Ascending aorta (tissue), 2 donors: ENCODE results near the gene RRP8. TPM values are rescaled to one million over a fixed set of nuclear protein-coding genes. Genes with fewer than 3 reads are reported as not detected.
A peak's percentile ranks its signal among the peaks of the same experiment; 100 is the strongest.

Experiments used
- DNase-seq, 2 donors: peaks; one replicate each; pipeline ENCODE4 v3.0.0-alpha.2; 2019; ENCODE audit warnings: low spot score in 2 of 2
- H3K27ac ChIP-seq, 2 donors: fragments of 200-600 bp; sonication (generic); one replicate each; pipeline ENCODE4 v1.5.1; 2016 to 2017; ENCODE audit warnings: mild to moderate bottlenecking in 1 of 2
- H3K27me3 ChIP-seq: fragments of 200-600 bp; sonication (generic); one replicate; pipeline ENCODE4 v1.5.1; 2017
- H3K36me3 ChIP-seq, 2 donors: fragments of 200-600 bp; sonication (generic); one replicate each; pipeline ENCODE4 v1.5.1; 2016
- H3K4me1 ChIP-seq, 2 donors: fragments of 200-600 bp; sonication (generic); one replicate each; pipeline ENCODE4 v1.5.1; 2016 to 2017; ENCODE audit warnings: mild to moderate bottlenecking in 1 of 2
- H3K4me3 ChIP-seq, 2 donors: fragments of 200-600 bp; sonication (generic); one replicate each; pipeline ENCODE4 v1.5.1; 2016 to 2017; ENCODE audit warnings: mild to moderate bottlenecking in 1 of 2
- H3K9me3 ChIP-seq, 2 donors: fragments of 200-600 bp; sonication (generic); one replicate each; pipeline ENCODE4 v1.5.1; 2016
- CTCF ChIP-seq, 3 experiments: fragments of 200-600 bp in 2 of 3; fragments of 450-650 bp in 1 of 3; sonication (generic) in 2 of 3; IDR thresholded peaks; one replicate each; pipeline ENCODE4 v1.5.1; 2016 to 2019; ENCODE audit warnings: antibody characterized with exemption in 3 of 3, mild to moderate bottlenecking in 1 of 3, moderate library complexity in 1 of 3
- intact Hi-C: fragments of 100-400 bp; cut with DNase I; formaldehyde crosslinking; loops from one replicate; pipeline ENCODE4 v1.15.1; 2023
- total RNA-seq: library from RNA; depleted of rRNA; stranded (reverse); fragments of >200 nt; gene quantifications from one replicate; pipeline ENCODE4 v1.1.0, GENCODE V29; 2016

Gene RRP8
- total RNA-seq, 1 donor from 2014 or later, result 9.2 TPM

- Histone ChIP-seq H3K27me3 (no peaks in the 10 kb centered on the region), H3K4me3 (no peak overlapping the region), H3K36me3 (no peaks in the 10 kb centered on the region), H3K27ac (peak overlapping the region; percentile 78 to 82), H3K9me3 (no peaks in the 10 kb centered on the region), H3K4me1 (peaks cover 14 to 26% of the 10 kb centered on the region in 2 donors)
- peak in 1 of 2 donors; percentile 54 for DNase-seq
- intact Hi-C loops, result no loop called here
- TF ChIP-seq CTCF (IDR thresholded peaks at IDR 0.05), result no peak
These were observed 45.1 kb upstream of the RRP8 start for GRCh38 chr11:6648501-6648900.

GRCh38 chr11:6647836-6648235 is 44.4 kb upstream of the RRP8 start:
- H3K36me3 ChIP-seq, result no peaks in the 10 kb centered on the region
- peak overlapping the region; percentile 78 to 82 for H3K27ac ChIP-seq
- H3K27me3 ChIP-seq, result no peaks in the 10 kb centered on the region
- no peak for TF ChIP-seq CTCF (IDR thresholded peaks at IDR 0.05)
- H3K9me3 ChIP-seq, result no peaks in the 10 kb centered on the region
- DNase-seq, result peak in 1 of 2 donors; percentile 54
- intact Hi-C loops, result no loop called here
- no peak overlapping the region for H3K4me3 ChIP-seq
- H3K4me1 ChIP-seq, result peaks cover 14 to 26% of the 10 kb centered on the region in 2 donors

- intact Hi-C loops, result no loop called here
- Histone ChIP-seq H3K9me3 (no peaks in the 10 kb centered on the region), H3K4me1 (peaks cover 14 to 26% of the 10 kb centered on the region in 2 donors), H3K27ac (peak overlapping the region; percentile 78 to 82), H3K4me3 (peak overlapping the region in 1 of 2 donors; percentile 25), H3K27me3 (no peaks in the 10 kb centered on the region), H3K36me3 (no peaks in the 10 kb centered on the region)
- DNase-seq, result peak in 1 of 2 donors; percentile 68
- no peak for TF ChIP-seq CTCF (IDR thresholded peaks at IDR 0.05)
These were observed 43.7 kb upstream of the RRP8 start for GRCh38 chr11:6646918-6647679.

GRCh38 chr11:6646576-6646917 is 43.1 kb upstream of the RRP8 start:
- Histone ChIP-seq H3K27ac (peak overlapping the region; percentile 78 to 82), H3K27me3 (no peaks in the 10 kb centered on the region), H3K4me3 (peak overlapping the region in 1 of 2 donors; percentile 18), H3K4me1 (peaks cover 14 to 26% of the 10 kb centered on the region in 2 donors), H3K9me3 (no peaks in the 10 kb centered on the region), H3K36me3 (no peaks in the 10 kb centered on the region)
- intact Hi-C loops, result no loop called here
- DNase-seq, result no peak
- TF ChIP-seq CTCF (IDR thresholded peaks at IDR 0.05), result no peak

- Histone ChIP-seq H3K4me1 (peaks cover 14 to 26% of the 10 kb centered on the region in 2 donors), H3K4me3 (peak overlapping the region in 1 of 2 donors; percentile 18), H3K27me3 (no peaks in the 10 kb centered on the region), H3K36me3 (peaks cover under 1 to 3% of the 10 kb centered on the region in 2 donors), H3K9me3 (no peaks in the 10 kb centered on the region), H3K27ac (peak overlapping the region; percentile 78 to 82)
- DNase-seq, result peak in 1 of 2 donors; percentile 79
- no peak for TF ChIP-seq CTCF (IDR thresholded peaks at IDR 0.05)
- intact Hi-C loops, result no loop called here
These were observed 42.7 kb upstream of the RRP8 start for GRCh38 chr11:6646071-6646470.
